HEK293 (cell line): Measurements from ENCODE around the gene SAFB.

Experiments
- CTCF ChIA-PET: fragments of 350-600 bp; formaldehyde crosslinking; extraction: SDS; loops from one replicate; lab custom pipeline; 2021; ENCODE audit warnings: antibody characterized with exemption; lab: Yijun Ruan, JAX
- POLR2A ChIA-PET: fragments of 300-600 bp; formaldehyde crosslinking; extraction: SDS; loops from one replicate; lab custom pipeline; 2020; ENCODE audit warnings: antibody characterized with exemption, inconsistent platforms; lab: Yijun Ruan, JAX
- H3K27ac ChIP-seq: fragments of 200-500 bp; sonication (Bioruptor generic); 2 replicates; pipeline ENCODE4 v1.5.1; 2014; ENCODE audit warnings: low read depth, low read length, control low read depth, inconsistent platforms; ENCODE audit errors: extremely low read depth
- H3K36me3 ChIP-seq, 2 experiments: fragments of 200-500 bp in 1 of 2; sonication (Bioruptor generic) in 1 of 2; 1 replicate in 1 of 2; 2 replicates in 1 of 2; pipeline ENCODE4 v1.5.1; 2014 to 2017; ENCODE audit warnings: inconsistent platforms in 2 of 2, low read length in 2 of 2; ENCODE audit not compliant: control insufficient read depth in 2 of 2, insufficient read depth in 1 of 2
- H3K4me1 ChIP-seq: fragments of 200-500 bp; sonication (Bioruptor generic); 2 replicates; pipeline ENCODE4 v1.5.1; 2014; ENCODE audit warnings: mild to moderate bottlenecking, low read length, inconsistent platforms; ENCODE audit not compliant: control insufficient read depth, insufficient read depth
- H3K4me3 ChIP-seq: 2 replicates; pipeline ENCODE4 v1.5.1; 2011; ENCODE audit warnings: low read depth, mild to moderate bottlenecking, control low read depth, low read length, moderate library complexity
- H3K9me3 ChIP-seq: fragments of 200-500 bp; sonication (Bioruptor generic); 2 replicates; pipeline ENCODE4 v1.5.1; 2014; ENCODE audit warnings: low read depth, low read length, inconsistent platforms; ENCODE audit not compliant: control insufficient read depth, insufficient read depth
- CTCF ChIP-seq: fragments of 450-650 bp; formaldehyde crosslinking; IDR thresholded peaks from 2 replicates; pipeline ENCODE4 v1.5.1; 2016; ENCODE audit warnings: missing biosample characterization, missing genetic modification characterization
- IKZF3 ChIP-seq: fragments of 450-650 bp; IDR thresholded peaks from 2 replicates; pipeline ENCODE4 v1.5.0; 2018; ENCODE audit warnings: missing biosample characterization, mild to moderate bottlenecking, missing genetic modification characterization, moderate library complexity
- KLF8 ChIP-seq: fragments of 450-650 bp; formaldehyde crosslinking; IDR thresholded peaks from 2 replicates; pipeline ENCODE4 v1.5.1; 2016; ENCODE audit warnings: missing biosample characterization, missing genetic modification characterization
- PATZ1 ChIP-seq: fragments of 450-650 bp; formaldehyde crosslinking; IDR thresholded peaks from 2 replicates; pipeline ENCODE4 v1.5.1; 2016; ENCODE audit warnings: missing biosample characterization, missing genetic modification characterization
- REST ChIP-seq: fragments of 450-650 bp; formaldehyde crosslinking; IDR thresholded peaks from 2 replicates; pipeline ENCODE4 v1.5.1; 2016; ENCODE audit warnings: missing biosample characterization, missing genetic modification characterization
- ZBTB11 ChIP-seq: fragments of 450-650 bp; formaldehyde crosslinking; conservative IDR thresholded peaks from 2 replicates; pipeline ENCODE4 v1.5.1; 2016; ENCODE audit warnings: low read depth, missing biosample characterization, missing genetic modification characterization
- ZBTB8A ChIP-seq: fragments of 450-650 bp; formaldehyde crosslinking; IDR thresholded peaks from 2 replicates; pipeline ENCODE4 v1.5.1; 2016; ENCODE audit warnings: missing biosample characterization, missing genetic modification characterization
- ZFHX2 ChIP-seq: fragments of 450-650 bp; formaldehyde crosslinking; conservative IDR thresholded peaks from 2 replicates; pipeline ENCODE4 v1.5.1; 2016; ENCODE audit warnings: missing biosample characterization, missing genetic modification characterization
- ZFP37 ChIP-seq: fragments of 450-650 bp; formaldehyde crosslinking; IDR thresholded peaks from 2 replicates; pipeline ENCODE4 v1.5.1; 2016; ENCODE audit warnings: missing biosample characterization, missing genetic modification characterization
- ZFP41 ChIP-seq: fragments of 450-650 bp; formaldehyde crosslinking; IDR thresholded peaks from 2 replicates; pipeline ENCODE4 v1.5.1; 2016; ENCODE audit warnings: missing biosample characterization, missing genetic modification characterization, borderline replicate concordance
- ZNF16 ChIP-seq: fragments of 450-650 bp; formaldehyde crosslinking; IDR thresholded peaks from 2 replicates; pipeline ENCODE4 v1.5.1; 2016; ENCODE audit warnings: low read depth, missing biosample characterization, missing genetic modification characterization
- ZNF18 ChIP-seq: fragments of 450-650 bp; formaldehyde crosslinking; IDR thresholded peaks from 2 replicates; pipeline ENCODE4 v1.5.1; 2016; ENCODE audit warnings: missing biosample characterization, missing genetic modification characterization
- ZNF184 ChIP-seq: fragments of 450-650 bp; IDR thresholded peaks from 2 replicates; pipeline ENCODE4 v1.5.1; 2018; ENCODE audit warnings: missing biosample characterization, mild to moderate bottlenecking, missing genetic modification characterization
- ZNF202 ChIP-seq: fragments of 450-650 bp; formaldehyde crosslinking; IDR thresholded peaks from 2 replicates; pipeline ENCODE4 v1.5.1; 2016; ENCODE audit warnings: missing biosample characterization, missing genetic modification characterization, borderline replicate concordance
- ZNF292 ChIP-seq: fragments of 450-650 bp; formaldehyde crosslinking; IDR thresholded peaks from 2 replicates; pipeline ENCODE4 v1.5.1; 2016; ENCODE audit warnings: low read depth, missing biosample characterization, missing genetic modification characterization, borderline replicate concordance
- ZNF488 ChIP-seq: fragments of 450-650 bp; formaldehyde crosslinking; IDR thresholded peaks from 2 replicates; pipeline ENCODE4 v1.5.1; 2016; ENCODE audit warnings: missing biosample characterization, missing genetic modification characterization
- ZNF747 ChIP-seq: fragments of 450-650 bp; formaldehyde crosslinking; IDR thresholded peaks from 2 replicates; pipeline ENCODE4 v1.5.1; 2016; ENCODE audit warnings: missing biosample characterization, missing genetic modification characterization
- ZNF785 ChIP-seq: fragments of 450-650 bp; formaldehyde crosslinking; IDR thresholded peaks from 2 replicates; pipeline ENCODE4 v1.5.1; 2016; ENCODE audit warnings: missing biosample characterization, missing genetic modification characterization
- ZNF791 ChIP-seq: fragments of 450-650 bp; formaldehyde crosslinking; IDR thresholded peaks from 2 replicates; pipeline ENCODE4 v1.5.1; 2016; ENCODE audit warnings: missing biosample characterization, missing genetic modification characterization

SAFB gene

GRCh38 chr19:5665781-5666513 is 43.1 kb downstream of the SAFB start:
- CTCF ChIA-PET, result interaction anchor here (1.0 to 1.1 kb wide), 2 partner anchors 11 to 29 kb away, joined by 3 read pairs; no protein-coding TSS in a partner anchor
- H3K36me3 ChIP-seq, result peaks cover 44 to 86% of the 10 kb centered on the region in 2 experiments
- 0 out of 2 replicates have a peak overlapping the region, but pooled peaks have one; percentile 11 for H3K27ac ChIP-seq
- TF ChIP-seq ZNF18 (tag by site-specific recombination) (no peak), ZFHX2 (no peak), ZBTB8A (tag by site-specific recombination) (no peak), ZFP41 (tag by site-specific recombination) (no peak), CTCF (tag by site-specific recombination) (no peak), ZNF791 (no peak), ZBTB11 (tag by site-specific recombination) (no peak), REST (tag by site-specific recombination) (no peak), ZNF184 (tag by site-specific recombination) (no peak), ZFP37 (tag by site-specific recombination) (no peak), IKZF3 (tag by site-specific recombination) (no peak), ZNF747 (tag by site-specific recombination) (no peak), ZNF785 (tag by site-specific recombination) (no peak), ZNF488 (tag by site-specific recombination) (no peak), ZNF16 (tag by site-specific recombination) (no peak), ZNF202 (tag by site-specific recombination) (no peak), KLF8 (tag by site-specific recombination) (no peak), ZNF292 (tag by site-specific recombination) (no peak), PATZ1 (no peak)
- H3K4me1 ChIP-seq, result no peaks in the 10 kb centered on the region
- no peaks in the 10 kb centered on the region for H3K9me3 ChIP-seq
- POLR2A ChIA-PET, result interaction anchor here (1.0 to 1.9 kb wide), 3 partner anchors 24 to 43 kb away, joined by 4 to 5 read pairs (median 5); partner anchors contain the start of genes RPL36, SAFB and SAFB2
- no peak overlapping the region for H3K4me3 ChIP-seq
